NCI-H446 (cell line): ENCODE data around the gene LRCOL1.

Experiments used
- DNase-seq, 2 experiments: peaks; one replicate each; lab custom pipeline; 2025; lab: John Stamatoyannopoulos, UW

LRCOL1 gene

GRCh38 chr12:132563911-132564310 is 46.5 kb downstream of the LRCOL1 start:
- no peak for DNase-seq

- DNase-seq: no peak
These were observed 47.8 kb downstream of the LRCOL1 start for GRCh38 chr12:132562489-132563021.

GRCh38 chr12:132561427-132562156 is 48.8 kb downstream of the LRCOL1 start:
- DNase-seq: peak in 1 of 2 experiments; percentile 38

- peak in 1 of 2 experiments; percentile 71 for DNase-seq
These were observed 49.6 kb downstream of the LRCOL1 start for GRCh38 chr12:132560614-132561426.

GRCh38 chr12:132560364-132560613 is 50.1 kb downstream of the LRCOL1 start:
- no peak for DNase-seq

- DNase-seq: peak in 1 of 2 experiments; percentile 61
These were observed 50.6 kb downstream of the LRCOL1 start for GRCh38 chr12:132559652-132560363.

GRCh38 chr12:132558861-132559623 is 51.3 kb downstream of the LRCOL1 start:
- no peak for DNase-seq

GRCh38 chr12:132558042-132558856 is 52.1 kb downstream of the LRCOL1 start:
- DNase-seq: no peak

GRCh38 chr12:132557291-132558015 is 52.9 kb downstream of the LRCOL1 start:
- DNase-seq: no peak

GRCh38 chr12:132556801-132557200 is 53.6 kb downstream of the LRCOL1 start:
- DNase-seq: no peak

- DNase-seq: no peak
These were observed 54.2 kb downstream of the LRCOL1 start for GRCh38 chr12:132556216-132556615.

- no peak for DNase-seq
These were observed 54.7 kb downstream of the LRCOL1 start for GRCh38 chr12:132555686-132556085.

GRCh38 chr12:132554845-132555630 is 55.3 kb downstream of the LRCOL1 start:
- no peak for DNase-seq
